Natural killer cell (primary cell): ENCODE measurements around the gene RPS21. TPM values are rescaled to one million over a fixed set of nuclear protein-coding genes. Genes with fewer than 3 reads are reported as not detected.

Experiments used
- ATAC-seq, 3 donors: fragments of 150-1000 bp in 2 of 3; fragments of 200-7000 bp in 1 of 3; cut with Tn5 transposase; 1 replicate in 1 of 3; 2 replicates in 2 of 3; pipeline ENCODE4 v1.10.0; 2021; ENCODE audit warnings: mild to moderate bottlenecking in 2 of 3, moderate library complexity in 2 of 3
- DNase-seq, 2 donors: peaks; one replicate each; pipeline versions ENCODE4 v3.0.0 to v3.0.0-alpha.2; 2013 to 2021; ENCODE audit warnings: mixed read lengths in 1 of 2
- H3K27ac ChIP-seq: one replicate; pipeline ENCODE4 v1.5.1; 2013; ENCODE audit warnings: mild to moderate bottlenecking, low read length
- H3K27me3 ChIP-seq: one replicate; pipeline ENCODE4 v1.6.1; 2013; ENCODE audit warnings: low read length; ENCODE audit not compliant: control insufficient read depth, insufficient read depth
- H3K36me3 ChIP-seq: one replicate; pipeline ENCODE4 v1.6.1; 2013; ENCODE audit warnings: low read length; ENCODE audit not compliant: control insufficient read depth, insufficient read depth
- H3K4me1 ChIP-seq: one replicate; pipeline ENCODE4 v1.6.1; 2013; ENCODE audit warnings: low read length; ENCODE audit not compliant: control insufficient read depth, insufficient read depth
- H3K4me3 ChIP-seq: one replicate; pipeline ENCODE4 v1.5.1; 2013; ENCODE audit warnings: low read length
- H3K9me3 ChIP-seq: one replicate; pipeline ENCODE4 v1.6.1; 2013; ENCODE audit warnings: low read length; ENCODE audit not compliant: control insufficient read depth, insufficient read depth
- H3K27ac Mint-ChIP-seq, 2 donors: one replicate each; pipeline ENCODE4 v1.8.0; 2022; ENCODE audit warnings: mild to moderate bottlenecking in 2 of 2, mixed read lengths in 2 of 2, moderate library complexity in 1 of 2
- H3K27me3 Mint-ChIP-seq, 2 donors: one replicate each; pipeline ENCODE4 v1.8.0; 2022; ENCODE audit warnings: low read depth in 2 of 2, mixed read lengths in 2 of 2
- H3K36me3 Mint-ChIP-seq: one replicate; pipeline ENCODE4 v1.8.0; 2022; ENCODE audit warnings: mixed read lengths
- H3K4me1 Mint-ChIP-seq, 2 donors: one replicate each; pipeline ENCODE4 v1.8.0; 2022; ENCODE audit warnings: mixed read lengths in 2 of 2
- H3K4me3 Mint-ChIP-seq: one replicate; pipeline ENCODE4 v1.8.0; 2022; ENCODE audit warnings: mild to moderate bottlenecking, moderate library complexity, mixed read lengths
- H3K9me3 Mint-ChIP-seq, 2 donors: one replicate each; pipeline ENCODE4 v1.8.0; 2022; ENCODE audit warnings: mixed read lengths in 2 of 2
- CTCF ChIP-seq: fragments of 200-600 bp; IDR thresholded peaks from one replicate; pipeline ENCODE4 v1.8.0; 2022; ENCODE audit warnings: antibody characterized with exemption
- WGBS: methylation state at CpG from one replicate; pipeline ENCODE4 v1.1.7; 2013; ENCODE audit warnings: missing lambda C conversion rate; ENCODE audit not compliant: insufficient coverage; 5-methylcytosine and 5-hydroxymethylcytosine counted together
- intact Hi-C: fragments of 100-400 bp; cut with micrococcal nuclease; formaldehyde crosslinking; loops from one replicate; pipeline ENCODE4 v1.14.2; 2022
- total RNA-seq, 4 donors: library from RNA; stranded (reverse); fragments of 120-200 nt in 1 of 4; gene quantifications; one replicate each; pipeline versions ENCODE4 v1.2.3 to v1.2.4, GENCODE V29; 2013 to 2022

RPS21 gene
- total RNA-seq, 3 donors from 2014 or later (not counting 1 experiment from before 2014, with no cell fraction given) = 887 to 1,244 (median 1,112) TPM

- H3K9me3 Mint-ChIP-seq = no peaks in the 10 kb centered on the region
- Histone ChIP-seq H3K36me3 (no peaks in the 10 kb centered on the region), H3K27ac (no peak overlapping the region), H3K9me3 (no peaks in the 10 kb centered on the region), H3K4me1 (no peaks in the 10 kb centered on the region), H3K4me3 (no peak overlapping the region), H3K27me3 (no peaks in the 10 kb centered on the region)
- DNase-seq = no peak
- peaks cover 11 to 24% of the 10 kb centered on the region in 2 donors for H3K27me3 Mint-ChIP-seq
- no peaks in the 10 kb centered on the region for H3K4me1 Mint-ChIP-seq
- H3K27ac Mint-ChIP-seq = no peak overlapping the region
- intact Hi-C loops = no loop called here
- ATAC-seq = no peak
- TF ChIP-seq CTCF = no peak
- 83% methylated on average over 23 of the region's 23 CpGs for WGBS
- H3K4me3 Mint-ChIP-seq = no peak overlapping the region
- H3K36me3 Mint-ChIP-seq = no peaks in the 10 kb centered on the region
Observed at GRCh38 chr20:62430866-62431447, 44.1 kb downstream of the RPS21 start.

- H3K27me3 Mint-ChIP-seq = peaks cover 11 to 24% of the 10 kb centered on the region in 2 donors
- H3K9me3 ChIP-seq = no peaks in the 10 kb centered on the region
- DNase-seq = no peak
- no peaks in the 10 kb centered on the region for H3K9me3 Mint-ChIP-seq
- TF ChIP-seq CTCF = no peak
- no peak for ATAC-seq
- H3K4me1 ChIP-seq = no peaks in the 10 kb centered on the region
- no peaks in the 10 kb centered on the region for H3K27me3 ChIP-seq
- H3K4me3 Mint-ChIP-seq = no peak overlapping the region
- 39% methylated on average over 30 of the region's 32 CpGs for WGBS
- H3K4me3 ChIP-seq = no peak overlapping the region
- no peak overlapping the region for H3K27ac ChIP-seq
- H3K27ac Mint-ChIP-seq = no peak overlapping the region
- H3K36me3 ChIP-seq = no peaks in the 10 kb centered on the region
- no peaks in the 10 kb centered on the region for H3K36me3 Mint-ChIP-seq
- intact Hi-C loops = no loop called here
- H3K4me1 Mint-ChIP-seq = no peaks in the 10 kb centered on the region
Observed at GRCh38 chr20:62433658-62434497, 47.0 kb downstream of the RPS21 start.

GRCh38 chr20:62436692-62437091, 49.8 kb downstream of the RPS21 start:
- no peaks in the 10 kb centered on the region for H3K36me3 Mint-ChIP-seq
- no peaks in the 10 kb centered on the region for H3K4me1 Mint-ChIP-seq
- DNase-seq (no peak), ATAC-seq (no peak)
- no peak overlapping the region for H3K27ac Mint-ChIP-seq
- H3K9me3 ChIP-seq = no peaks in the 10 kb centered on the region
- TF ChIP-seq CTCF = no peak
- H3K4me1 ChIP-seq = no peaks in the 10 kb centered on the region
- intact Hi-C loops = no loop called here
- 90% methylated on average over 3 of the region's 3 CpGs for WGBS
- H3K27ac ChIP-seq = no peak overlapping the region
- no peaks in the 10 kb centered on the region for H3K27me3 ChIP-seq
- no peaks in the 10 kb centered on the region for H3K36me3 ChIP-seq
- H3K4me3 Mint-ChIP-seq = no peak overlapping the region
- H3K9me3 Mint-ChIP-seq = no peaks in the 10 kb centered on the region
- H3K27me3 Mint-ChIP-seq = peaks cover 11 to 24% of the 10 kb centered on the region in 2 donors
- H3K4me3 ChIP-seq = no peak overlapping the region
